Measurements from ENCODE around the gene PDK2. TPM values are rescaled to one million over a fixed set of nuclear protein-coding genes. Genes with fewer than 3 reads are reported as not detected.

The PDK2 gene
- total and polyA plus RNA-seq, 9 of the 15 experiments (the other 6 are each of a cell fraction or from before 2014, with no cell fraction given), result 0.03 to 2.5 (median 1.4) TPM

GRCh38 chr17:50151041-50151936, 56.1 kb downstream of the PDK2 start (continued):
- TF ChIP-seq NFRKB (IDR thresholded peaks at IDR 0.05; ENCODE audit: low read depth) (peak; percentile 74), ZNF274 (IDR thresholded peaks at IDR 0.05; ENCODE audit: borderline replicate concordance, low read depth, low read length) (no peak), DNMT1 (IDR thresholded peaks at IDR 0.05) (no peak), NFIX (CRISPR knock-in tag; IDR thresholded peaks at IDR 0.05; ENCODE audit: low read depth) (no peak), ZNF609 (CRISPR knock-in tag; IDR thresholded peaks at IDR 0.05; ENCODE audit: borderline replicate concordance) (no peak), RBM14 (IDR thresholded peaks at IDR 0.05; ENCODE audit: borderline replicate concordance, insufficient read depth, low read depth, low read length) (no peak), ZNF707 (CRISPR knock-in tag; conservative IDR thresholded peaks at IDR 0.05) (no peak), ATF1 (CRISPR knock-in tag; IDR thresholded peaks at IDR 0.05) (no peak), ATF1 (tag; IDR thresholded peaks at IDR 0.05) (peak; percentile 42; the same call in 1 of the 2 replicates), ZNF121 (CRISPR knock-in tag; conservative IDR thresholded peaks at IDR 0.05) (no peak), STAT5A (IDR thresholded peaks at IDR 0.05; ENCODE audit: borderline replicate concordance, low read length) (no peak), ZKSCAN8 (CRISPR knock-in tag; IDR thresholded peaks at IDR 0.05) (no peak), ZBTB43 (CRISPR knock-in tag; IDR thresholded peaks at IDR 0.05) (no peak), CSDE1 (IDR thresholded peaks at IDR 0.05) (no peak), ZNF41 (CRISPR knock-in tag; conservative IDR thresholded peaks at IDR 0.05) (no peak), SIN3A (IDR thresholded peaks at IDR 0.05; ENCODE audit: borderline replicate concordance in 2 of 2, control insufficient read depth in 1 of 2, low read depth in 2 of 2, low read length in 2 of 2) (0 out of 4 replicates have a peak, but pooled peaks have one; percentile 43 to 77), HNRNPL (IDR thresholded peaks at IDR 0.05; ENCODE audit: low read depth, low read length) (0 out of 2 replicates have a peak, but pooled peaks have one; percentile 52), CBX5 (IDR thresholded peaks at IDR 0.05; ENCODE audit: borderline replicate concordance, low read depth) (peak; percentile 27; the same call in 1 of the 2 replicates), NFYB (IDR thresholded peaks at IDR 0.05; ENCODE audit: extremely low read depth, insufficient read length) (no peak), CHD1 (IDR thresholded peaks at IDR 0.05; ENCODE audit: low read length) (no peak), EHMT2 (IDR thresholded peaks at IDR 0.05) (no peak)
- TF ChIP-seq, protein P1, sequence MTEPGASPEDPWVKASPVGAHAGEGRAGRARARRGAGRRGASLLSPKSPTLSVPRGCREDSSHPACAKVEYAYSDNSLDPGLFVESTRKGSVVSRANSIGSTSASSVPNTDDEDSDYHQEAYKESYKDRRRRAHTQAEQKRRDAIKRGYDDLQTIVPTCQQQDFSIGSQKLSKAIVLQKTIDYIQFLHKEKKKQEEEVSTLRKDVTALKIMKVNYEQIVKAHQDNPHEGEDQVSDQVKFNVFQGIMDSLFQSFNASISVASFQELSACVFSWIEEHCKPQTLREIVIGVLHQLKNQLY (CRISPR knock-in tag; conservative IDR thresholded peaks at IDR 0.05), result no peak

Measured in K562 (cell line).